Stimulated activated CD8-positive, alpha-beta memory T cell treated with anti-CD3 and anti-CD28 coated beads, Interleukin-4, amount 100 ng/mL, for 24 hours (primary cell): ENCODE data around the gene ARHGEF28.

ENCODE experiments used
- DNase-seq: peaks from one replicate; pipeline ENCODE4 v3.0.0-alpha.2; 2020; ENCODE audit warnings: low read depth

ARHGEF28 gene

DNA sequence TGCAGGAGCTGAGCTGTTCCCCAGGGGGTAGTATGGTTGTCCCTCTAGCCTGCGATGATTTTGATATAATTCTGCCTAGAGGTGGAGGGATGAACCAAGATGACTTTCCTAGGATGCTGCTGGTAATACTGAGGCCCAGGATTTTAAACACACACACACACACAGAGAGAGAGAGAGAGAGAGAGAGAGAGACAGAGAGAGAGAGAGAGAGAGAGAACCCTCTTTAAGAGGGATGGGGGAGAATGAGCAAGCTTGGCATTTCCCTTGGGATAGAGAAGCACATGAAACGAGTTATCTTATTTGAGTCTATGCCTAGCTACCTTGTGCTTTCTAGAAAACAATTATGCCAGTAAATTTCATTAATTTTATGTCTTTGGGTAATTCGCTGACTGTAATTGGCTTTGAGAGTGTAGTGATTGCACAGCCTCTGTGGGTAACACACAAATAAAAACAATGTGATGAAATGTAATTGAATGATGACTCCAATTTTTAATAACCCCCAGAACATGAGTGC lies 338.4 kb downstream of the ARHGEF28 start:
- no peak for DNase-seq

DNA sequence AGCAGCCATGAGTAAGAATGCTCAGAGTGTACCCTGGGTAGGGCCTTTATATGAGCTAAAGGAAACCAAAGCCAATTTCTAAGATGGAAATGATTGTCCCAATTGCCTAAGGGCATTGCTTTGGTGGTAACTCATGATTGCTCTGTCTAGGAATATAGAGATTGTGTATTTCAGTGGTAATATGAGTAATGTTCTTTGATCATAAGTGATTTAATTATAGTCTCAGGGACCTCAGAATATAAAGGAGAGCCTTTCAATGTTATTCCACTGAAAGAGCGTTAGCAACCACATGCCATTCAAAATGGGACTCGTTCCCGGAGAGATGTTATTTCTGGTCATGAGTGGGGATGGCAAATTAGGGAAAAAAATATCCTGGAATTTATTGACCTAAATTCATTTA lies 340.5 kb downstream of the ARHGEF28 start:
- DNase-seq = no peak

DNA sequence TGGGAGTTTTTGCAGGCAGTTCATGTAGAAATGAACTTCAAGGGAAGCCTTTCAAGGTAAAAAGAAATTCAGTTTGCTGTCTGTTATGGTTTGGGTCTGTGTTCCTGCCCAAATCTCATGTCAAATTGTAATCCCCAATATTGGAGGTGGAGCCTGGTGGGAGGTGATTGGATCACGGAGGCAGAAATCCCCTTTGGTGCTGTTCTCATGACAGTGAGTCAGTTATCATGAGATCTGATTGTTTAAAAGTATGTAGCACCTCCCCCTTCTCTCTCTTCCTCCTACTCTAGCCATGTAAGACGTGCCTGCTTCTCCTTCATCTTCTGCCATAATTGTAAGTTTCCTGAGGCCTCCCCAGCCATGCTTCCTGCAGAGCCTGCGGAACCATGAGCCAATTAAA lies 341.4 kb downstream of the ARHGEF28 start:
- no peak for DNase-seq

DNA sequence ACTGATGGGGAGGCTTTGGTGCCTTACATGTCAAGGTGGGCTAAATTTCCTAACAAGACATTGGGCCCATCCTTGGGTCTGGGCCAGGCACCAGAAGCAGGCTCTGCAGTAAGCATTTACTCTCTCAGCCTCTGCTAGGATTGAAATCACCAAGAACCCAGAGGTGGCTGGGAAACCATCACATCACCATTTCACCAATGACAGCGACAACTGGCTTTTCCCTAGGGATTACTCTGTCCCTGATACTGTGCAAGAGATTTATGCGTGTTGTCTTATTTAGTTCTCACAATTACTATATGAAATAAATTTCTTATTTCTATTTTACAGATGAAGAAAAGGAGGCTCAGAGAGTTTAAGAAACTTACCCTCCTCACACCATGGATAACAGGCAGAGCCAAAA lies 342.2 kb downstream of the ARHGEF28 start:
- DNase-seq = no peak

DNA sequence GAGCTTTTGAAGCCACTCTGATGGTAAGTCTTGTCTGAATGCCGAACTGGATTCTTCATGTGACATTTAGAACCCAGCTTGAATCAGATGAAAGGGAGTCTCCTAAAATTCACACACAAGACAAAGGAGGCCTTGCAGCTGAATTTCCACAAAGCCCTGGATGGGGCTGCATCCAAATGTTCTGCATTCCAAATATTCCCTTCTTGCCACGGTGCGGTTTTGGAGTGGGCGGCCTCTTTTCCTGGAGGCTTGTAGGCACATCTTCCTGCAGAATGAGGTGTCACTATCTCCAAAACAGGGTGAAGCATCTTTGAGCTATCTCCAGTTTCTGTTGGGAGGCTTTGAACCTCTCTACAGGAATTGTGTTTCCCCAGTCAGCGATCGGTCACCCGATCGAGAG lies 342.7 kb downstream of the ARHGEF28 start:
- no peak for DNase-seq

DNA sequence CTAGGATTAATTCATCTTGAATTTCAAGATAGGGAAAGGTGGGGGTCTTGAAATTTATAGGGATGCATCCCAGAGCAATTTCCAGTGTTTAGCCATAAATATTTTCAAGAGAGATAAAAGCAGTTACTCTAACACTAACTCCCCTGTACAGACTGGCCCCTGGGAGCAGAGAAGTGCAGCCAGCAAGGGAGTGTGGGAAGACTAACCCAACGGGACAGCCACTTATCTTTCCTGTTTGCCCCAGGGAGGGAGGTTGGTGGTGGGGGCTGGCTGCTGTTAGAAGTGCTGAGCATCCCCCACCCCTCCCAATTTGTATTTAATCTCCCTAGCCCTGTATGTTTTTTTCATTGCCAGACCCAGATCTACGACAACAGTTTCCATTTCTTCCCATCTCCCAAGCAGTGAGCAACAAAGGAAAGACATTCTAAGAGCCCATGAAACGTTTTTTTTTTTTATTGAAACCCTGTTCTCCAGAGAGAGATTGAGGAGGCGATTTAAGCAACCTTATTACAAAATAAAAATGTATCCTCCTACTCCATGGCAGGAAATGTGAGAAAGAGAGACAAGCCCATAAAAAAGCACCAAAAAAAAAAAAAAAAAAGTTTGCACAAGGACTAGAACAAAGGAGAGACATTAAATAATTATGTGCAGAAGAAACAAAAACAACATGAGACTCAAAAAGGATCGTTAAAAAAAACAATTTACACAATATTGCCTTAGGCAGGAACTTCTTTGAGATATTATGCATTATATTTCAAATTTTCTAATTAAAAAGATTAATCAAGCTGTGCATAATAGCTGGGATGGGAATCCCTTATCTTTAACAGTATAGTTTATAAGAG lies 343.4 kb downstream of the ARHGEF28 start:
- DNase-seq = no peak

DNA sequence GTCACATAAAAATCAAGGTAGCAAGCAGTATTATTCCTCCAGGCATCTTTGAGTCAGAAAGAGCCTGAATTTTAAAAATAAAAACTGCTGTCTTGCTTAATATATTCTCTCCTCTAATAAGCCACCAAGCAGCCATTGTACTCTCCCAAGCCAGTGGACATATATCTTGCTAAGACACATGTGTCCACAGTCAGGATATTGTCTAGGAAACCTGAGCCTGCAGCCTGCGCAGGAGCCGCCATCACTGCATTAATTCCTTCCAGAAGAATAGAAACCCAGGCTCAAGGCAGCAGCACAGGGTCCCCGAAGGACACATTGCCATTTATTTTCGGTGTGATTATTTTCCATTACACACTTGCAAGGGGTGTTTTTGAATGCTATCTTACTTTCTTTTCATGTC lies 345.3 kb downstream of the ARHGEF28 start:
- no peak for DNase-seq

DNA sequence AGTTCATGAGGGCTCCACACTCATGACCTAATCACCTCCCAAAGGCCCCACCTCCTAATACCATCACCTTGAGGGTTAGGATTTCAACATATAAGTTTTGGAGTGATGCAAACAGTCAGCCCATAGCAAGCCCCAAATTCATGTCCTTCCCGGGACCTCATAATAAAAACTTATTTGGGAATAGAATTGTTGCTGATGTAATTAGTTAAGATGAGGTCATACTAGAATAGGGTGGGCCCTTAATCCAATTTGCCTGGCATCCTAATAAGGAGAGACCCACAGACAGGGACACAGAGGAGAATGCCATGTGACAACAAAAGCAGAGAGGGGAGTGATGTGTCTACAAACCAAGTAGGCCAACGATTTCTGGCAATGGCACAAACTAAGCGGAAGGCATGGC lies 347.1 kb downstream of the ARHGEF28 start:
- DNase-seq = no peak

DNA sequence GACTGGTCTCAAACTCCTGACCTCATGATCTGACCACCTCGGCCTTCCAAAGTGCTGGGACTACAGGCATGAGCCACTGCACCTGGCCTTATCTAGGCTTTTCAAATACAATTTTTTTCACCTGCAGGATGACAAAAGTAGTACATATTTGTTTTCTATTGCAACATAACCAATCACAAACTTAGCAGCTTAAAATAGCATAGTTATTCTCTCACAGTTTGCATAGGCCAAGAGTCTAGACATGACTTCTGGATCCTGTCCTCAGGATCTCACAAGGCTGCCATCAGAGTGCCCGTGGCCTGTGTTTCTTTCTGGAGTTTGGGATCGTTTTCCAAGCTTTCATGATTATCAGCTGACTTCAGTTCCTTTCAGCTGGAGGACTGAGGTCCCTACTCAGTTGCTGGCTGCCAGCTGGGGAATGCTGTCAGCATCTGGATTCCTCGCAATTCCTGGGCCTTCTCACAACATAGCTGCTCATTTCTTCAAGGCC lies 348.9 kb downstream of the ARHGEF28 start:
- no peak for DNase-seq

DNA sequence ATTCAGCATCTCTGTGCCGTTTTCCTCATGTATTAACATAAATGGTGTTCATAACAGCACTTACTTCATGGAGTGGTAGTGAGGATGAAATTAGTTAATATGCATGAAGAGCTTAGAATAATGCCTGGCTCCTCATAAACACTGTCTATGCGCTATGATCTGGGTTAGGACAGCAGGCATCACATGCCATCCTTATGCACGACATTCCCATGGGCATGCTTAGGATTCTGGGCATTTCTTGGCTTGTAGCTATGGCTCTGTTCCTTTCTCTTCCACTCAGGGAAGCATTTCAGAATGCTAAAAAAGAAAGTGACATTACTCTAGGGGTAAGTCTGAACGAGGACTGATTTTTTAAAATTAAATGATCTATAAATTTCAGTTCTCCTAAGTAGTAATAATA lies 349.8 kb downstream of the ARHGEF28 start:
- DNase-seq = no peak

DNA sequence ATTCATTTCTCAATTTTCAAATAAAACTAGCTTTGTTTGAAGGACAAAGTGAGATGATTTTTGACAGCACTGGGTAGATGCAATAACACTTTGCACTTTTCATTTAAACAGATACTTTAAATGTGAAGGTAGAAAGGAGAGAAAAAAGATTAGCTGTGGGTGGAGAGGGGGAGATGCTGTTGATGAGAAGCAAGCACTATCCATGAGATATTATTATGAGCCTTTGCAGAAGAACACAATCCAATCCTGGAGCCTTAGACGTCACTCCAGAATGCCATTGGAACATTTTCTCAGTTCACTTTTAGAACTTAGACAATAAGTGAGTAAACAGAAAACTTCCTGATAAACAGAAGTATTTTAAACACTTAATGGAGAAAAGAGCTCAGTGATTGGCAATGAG lies 351.1 kb downstream of the ARHGEF28 start:
- DNase-seq = no peak

DNA sequence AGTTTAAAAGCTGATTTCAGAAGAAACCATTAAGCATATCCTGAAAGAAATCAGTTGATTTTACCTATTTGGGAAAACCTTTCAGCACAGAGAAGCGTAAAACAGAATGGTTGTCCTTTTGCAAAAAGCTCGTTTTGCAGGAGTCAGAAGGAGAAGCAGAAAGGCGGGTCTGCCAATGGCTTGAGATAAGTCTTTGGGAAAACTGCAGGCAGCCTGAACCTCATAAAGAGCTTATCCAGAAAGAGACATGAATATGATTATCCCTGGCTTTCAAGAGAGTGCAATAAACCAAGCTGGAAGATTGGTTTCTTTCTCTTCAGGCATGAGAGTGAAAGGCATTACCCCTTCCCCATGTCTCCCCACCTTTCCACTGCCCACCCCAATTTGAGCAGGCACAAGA lies 353.3 kb downstream of the ARHGEF28 start:
- DNase-seq = no peak

DNA sequence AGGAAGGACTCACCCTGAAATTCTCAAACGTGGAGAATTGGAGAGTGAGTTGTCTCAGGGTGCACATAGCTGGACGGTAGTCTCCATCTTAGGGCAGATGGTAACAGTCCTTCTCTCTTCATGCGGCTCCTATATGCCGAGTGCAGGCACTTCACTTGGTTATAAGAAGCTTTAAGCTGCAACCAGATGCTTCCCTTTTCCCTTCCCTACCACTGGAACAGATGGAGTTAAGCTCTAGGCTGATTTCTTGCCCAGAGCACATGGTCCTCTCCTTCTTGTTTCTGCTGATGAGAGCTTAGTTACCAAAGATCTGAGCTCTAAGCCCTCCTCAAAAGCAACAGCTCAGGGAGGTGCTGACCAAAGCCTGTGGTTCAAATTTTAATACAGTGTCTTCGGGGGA lies 355.7 kb downstream of the ARHGEF28 start:
- DNase-seq = no peak

DNA sequence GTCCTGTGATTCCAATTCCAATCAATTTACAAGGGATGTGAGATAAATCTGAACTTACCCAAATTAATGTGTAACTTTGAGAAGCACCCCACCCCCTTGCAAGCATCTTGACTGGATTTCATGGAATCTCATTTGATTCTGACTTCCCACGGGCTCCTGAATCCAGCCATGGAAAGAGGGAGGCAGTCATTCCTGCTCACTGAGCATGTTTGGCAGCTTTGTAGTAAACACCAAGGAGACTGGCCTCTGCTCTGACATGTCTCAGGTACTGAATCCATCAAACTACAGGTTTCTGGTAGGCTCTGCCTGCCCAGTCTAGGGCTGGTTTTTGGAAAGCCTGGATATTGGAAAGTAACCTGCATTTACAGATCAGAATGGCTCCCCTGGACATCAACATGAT lies 357.6 kb downstream of the ARHGEF28 start:
- DNase-seq = no peak

DNA sequence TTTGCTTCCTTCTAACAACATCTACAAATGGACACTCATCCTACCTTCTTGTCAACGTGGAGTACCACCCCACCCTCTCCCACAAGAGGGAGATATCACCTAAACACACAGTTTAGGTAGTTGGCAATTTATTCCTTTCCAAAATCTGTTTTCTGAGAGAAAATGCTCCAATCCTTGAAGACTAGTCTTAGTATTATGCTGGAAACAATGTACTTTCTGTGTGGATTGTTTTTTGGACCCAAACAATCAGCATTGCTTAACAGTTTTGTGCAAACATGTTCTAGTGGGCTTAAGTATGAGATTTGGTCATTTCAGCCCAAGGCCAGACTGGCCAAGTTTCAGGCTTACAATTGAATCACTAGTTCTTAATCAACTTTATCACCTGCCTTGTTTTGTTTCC lies 359.1 kb downstream of the ARHGEF28 start:
- no peak for DNase-seq

DNA sequence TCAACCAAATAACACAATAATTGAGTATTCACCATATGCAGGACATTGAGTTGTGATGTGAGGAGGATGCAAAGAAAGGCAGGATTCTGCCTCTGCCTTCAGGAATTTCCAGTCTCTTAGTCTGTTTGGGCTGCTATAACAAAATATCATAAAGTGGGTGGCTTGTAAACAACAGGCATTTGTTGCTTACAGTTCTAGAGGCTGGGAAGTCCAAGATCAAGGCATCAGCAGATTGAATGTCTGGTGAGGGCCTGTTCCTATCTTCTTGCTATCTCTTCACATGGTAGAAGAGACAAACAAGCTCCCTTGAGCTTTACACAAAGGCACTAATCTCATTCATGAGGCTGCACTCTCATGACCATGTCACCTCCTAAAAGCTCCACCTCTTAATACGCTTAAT lies 360.7 kb downstream of the ARHGEF28 start:
- no peak for DNase-seq

DNA sequence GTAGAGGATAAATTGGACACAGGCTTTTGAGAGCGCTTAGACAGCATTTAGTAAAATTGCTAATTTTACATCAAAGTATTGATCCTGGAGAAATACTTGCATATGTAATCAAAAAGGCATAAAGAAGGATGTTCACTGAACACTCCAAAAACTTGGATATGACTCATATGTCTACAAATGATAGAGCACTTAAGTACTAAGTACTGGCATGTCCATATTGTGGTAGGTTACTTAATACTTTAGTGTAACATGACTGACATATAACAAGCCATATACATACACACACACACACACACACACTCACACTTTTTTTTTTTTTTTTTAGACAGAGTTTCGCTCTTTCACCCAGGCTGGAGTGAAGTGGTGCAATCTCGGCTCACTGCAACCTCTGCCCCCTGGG lies 361.9 kb downstream of the ARHGEF28 start:
- no peak for DNase-seq

DNA sequence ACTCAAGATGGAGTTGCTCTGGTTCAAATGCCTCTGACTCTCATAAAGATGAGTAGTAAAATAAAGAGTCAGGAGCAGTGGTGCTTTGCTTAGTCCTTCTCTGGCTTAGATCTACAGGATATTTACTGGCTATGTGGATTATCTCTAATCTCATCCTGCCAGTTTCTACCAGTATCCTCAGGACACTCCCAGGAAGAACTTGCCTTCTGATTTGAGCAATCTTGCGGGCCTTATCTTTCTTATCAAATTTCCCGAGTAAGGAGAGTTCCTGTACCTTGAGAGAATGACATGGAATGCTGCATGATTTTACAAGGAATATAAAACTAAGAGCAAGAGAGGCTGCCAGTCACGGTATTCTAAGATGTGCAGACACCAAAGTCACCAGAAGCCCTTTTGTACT lies 364.0 kb downstream of the ARHGEF28 start:
- DNase-seq = no peak
